Inferior parietal cortex (tissue), 1 donor: ENCODE results near the gene DAZAP1.
"Not testable (repeated sequence)": the region's sequence is repeated elsewhere in the genome, so short reads cannot be mapped to it uniquely, and the experiment has no call there.

Experiments
- DNase-seq: peaks from one replicate; pipeline ENCODE4 v3.0.0-alpha.2; 2016; ENCODE audit errors: extremely low spot score

Gene DAZAP1

DNA sequence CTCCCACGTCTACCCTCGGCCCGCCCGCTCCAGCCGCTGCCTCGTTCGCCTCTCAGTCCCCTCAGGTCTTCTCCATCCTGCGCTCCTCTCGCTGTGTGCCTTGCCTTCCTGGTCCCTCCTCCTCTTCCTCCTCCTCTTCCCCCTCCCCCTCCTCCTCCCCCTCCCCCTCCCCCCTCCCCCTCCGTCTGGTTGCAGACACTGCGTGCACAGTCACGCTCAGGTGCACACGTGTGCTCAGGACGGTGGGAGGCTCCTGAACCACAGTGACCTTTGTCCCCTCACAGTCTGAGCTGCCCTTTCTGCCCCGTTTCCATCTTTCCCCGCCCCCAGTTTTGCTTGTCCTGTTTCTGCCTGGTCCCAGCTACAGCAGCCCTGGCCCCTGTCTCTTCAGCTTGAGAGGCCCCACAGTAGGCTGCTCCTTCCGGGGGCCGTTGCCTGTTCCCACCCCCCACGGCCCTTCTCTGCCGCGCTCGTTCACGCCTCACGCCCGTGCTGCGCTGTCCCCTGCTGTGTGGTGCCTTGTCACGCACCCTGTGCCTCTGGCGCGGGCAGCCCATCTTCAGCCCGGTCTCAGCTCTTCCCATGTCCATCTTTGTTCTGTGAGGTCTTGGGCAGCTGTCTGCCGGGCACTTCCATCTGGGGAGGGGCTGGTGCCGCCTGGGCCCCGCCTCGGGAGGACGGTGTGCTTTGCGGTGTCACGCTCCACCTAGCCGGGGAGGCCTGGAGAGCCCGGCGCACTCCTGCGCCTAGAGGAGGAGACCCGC is 17.0 kb downstream of the DAZAP1 start:
- DNase-seq: no peak

- no peak for DNase-seq
Measured at GRCh38 chr19:1425102-1425837, 17.9 kb downstream of the DAZAP1 start.

GRCh38 chr19:1425902-1426301 is 18.5 kb downstream of the DAZAP1 start:
- DNase-seq: no peak

- DNase-seq: no peak
Measured at GRCh38 chr19:1426736-1427135, 19.4 kb downstream of the DAZAP1 start.

DNA sequence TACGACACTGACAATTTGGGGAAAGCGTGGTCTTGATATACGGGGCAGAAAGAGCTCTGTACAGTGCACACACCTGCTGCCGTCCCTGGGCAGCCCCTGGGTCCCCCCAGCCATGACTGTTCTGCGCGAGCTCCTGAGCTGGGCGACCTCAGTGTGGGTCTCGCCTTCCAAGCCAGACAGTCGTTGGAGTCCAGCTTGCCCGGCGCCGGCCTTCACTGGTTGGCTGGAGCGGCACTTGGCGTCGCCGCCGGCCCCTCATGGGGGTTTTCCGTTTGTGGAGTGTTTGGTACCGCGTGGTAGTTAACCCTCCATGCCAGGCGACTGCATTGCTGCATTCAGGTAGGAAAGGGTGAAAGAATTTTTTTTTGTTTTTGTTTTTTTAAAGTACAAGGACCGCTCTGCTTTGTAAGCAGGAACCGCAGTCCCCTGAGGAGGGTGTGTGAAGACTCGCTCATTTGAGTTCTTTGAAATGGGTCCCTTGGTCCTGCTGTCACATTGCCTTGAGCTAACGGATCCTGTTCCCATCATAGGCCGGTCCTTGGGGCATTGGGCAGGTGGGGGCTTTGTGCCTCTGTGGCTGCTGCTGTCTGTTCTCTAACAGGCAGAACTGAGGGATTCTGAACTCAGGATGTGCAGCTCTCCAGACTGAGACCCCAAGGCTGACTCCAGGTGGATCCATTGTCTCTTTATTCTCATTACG is 20.0 kb downstream of the DAZAP1 start:
- no peak for DNase-seq

GRCh38 chr19:1428738-1429391 is 21.5 kb downstream of the DAZAP1 start:
- no peak for DNase-seq

GRCh38 chr19:1429750-1430149 is 22.4 kb downstream of the DAZAP1 start:
- no peak for DNase-seq

- DNase-seq: no peak
Measured at GRCh38 chr19:1430246-1430645, 22.9 kb downstream of the DAZAP1 start.

DNA sequence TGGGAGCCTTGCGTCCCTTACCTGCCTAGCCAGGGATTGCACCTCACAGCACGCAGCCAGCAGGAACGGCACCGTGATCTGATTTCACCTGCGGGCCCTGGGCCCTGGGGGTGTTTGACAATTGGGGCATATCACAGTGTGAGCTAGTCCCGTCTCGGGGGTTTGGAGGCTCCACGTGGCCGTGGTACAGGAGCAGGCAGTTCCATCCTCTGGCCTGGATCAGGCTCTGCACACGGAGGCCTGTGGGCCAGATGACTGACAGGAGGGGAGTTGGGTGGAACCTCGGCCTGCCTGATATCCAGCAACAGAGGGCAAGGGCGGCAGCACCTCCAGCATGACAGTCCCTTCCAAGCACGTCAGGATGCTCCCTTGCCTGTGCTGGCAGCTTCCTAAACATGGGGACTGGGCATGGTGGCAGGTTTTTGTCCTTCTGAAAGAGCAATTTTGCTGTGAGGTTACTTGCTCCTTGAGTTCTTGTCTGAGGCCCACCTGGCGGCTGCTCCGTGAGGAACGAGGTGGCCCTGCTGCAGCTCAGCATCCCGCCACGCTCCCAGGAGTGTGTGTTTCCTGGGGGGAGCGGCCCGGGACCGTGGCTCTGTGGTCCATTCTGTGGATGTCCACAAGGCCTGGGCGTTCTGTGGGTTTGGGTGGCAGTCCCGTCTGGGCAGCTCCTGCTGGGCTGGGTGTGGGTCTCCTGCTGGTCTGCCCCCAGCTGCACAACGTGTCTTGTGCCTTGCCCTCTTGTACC is 24.5 kb downstream of the DAZAP1 start:
- DNase-seq: no peak

GRCh38 chr19:1432507-1432887 is 25.1 kb downstream of the DAZAP1 start:
- DNase-seq: no peak

DNA sequence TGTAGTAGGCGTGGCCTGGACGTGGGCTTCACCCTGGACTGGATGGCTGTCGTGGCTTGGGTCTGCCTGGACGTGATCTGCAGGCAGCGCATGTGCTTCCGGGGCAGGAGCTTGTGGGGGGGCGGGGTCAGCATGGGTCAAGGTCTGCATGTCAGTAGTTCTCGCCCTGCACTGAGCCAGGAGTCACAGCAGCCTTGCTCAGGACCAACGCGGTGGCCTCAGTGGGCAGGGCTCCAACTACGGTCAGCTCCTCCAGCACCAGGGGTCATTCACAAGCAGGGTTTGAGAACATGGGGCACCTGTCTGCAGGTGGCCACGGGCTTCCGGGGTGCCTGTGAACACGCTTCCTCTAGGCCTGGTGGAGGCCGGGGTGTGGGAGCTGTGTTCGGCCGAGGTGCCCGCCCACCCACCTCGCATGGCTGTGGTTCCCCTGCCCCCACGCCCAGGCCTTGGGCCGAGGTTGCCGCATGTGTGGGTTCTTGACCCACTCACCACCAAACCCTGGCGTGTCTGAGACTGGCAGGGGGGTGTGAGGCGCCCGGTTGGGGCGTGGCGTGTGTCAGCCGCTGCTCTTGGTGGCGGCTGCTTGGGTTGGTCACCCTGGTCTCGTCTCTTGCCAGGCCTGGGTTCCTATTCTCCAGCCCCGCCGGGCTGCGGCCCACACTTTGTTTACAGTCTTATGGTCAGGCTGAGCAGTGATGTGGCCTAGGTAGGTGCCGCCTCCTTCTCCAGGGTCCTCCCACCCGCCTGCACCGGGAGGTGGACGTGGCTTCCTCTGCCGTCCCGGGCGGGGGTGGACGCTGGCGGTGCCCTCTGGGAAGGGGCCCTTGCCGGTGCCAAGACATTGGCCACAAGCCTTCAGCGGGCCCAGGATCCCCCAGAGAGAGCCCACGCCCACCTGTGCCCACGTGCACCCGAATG is 26.0 kb downstream of the DAZAP1 start:
- DNase-seq: no peak

- no peak for DNase-seq
Measured at GRCh38 chr19:1434040-1434366, 26.6 kb downstream of the DAZAP1 start.

DNA sequence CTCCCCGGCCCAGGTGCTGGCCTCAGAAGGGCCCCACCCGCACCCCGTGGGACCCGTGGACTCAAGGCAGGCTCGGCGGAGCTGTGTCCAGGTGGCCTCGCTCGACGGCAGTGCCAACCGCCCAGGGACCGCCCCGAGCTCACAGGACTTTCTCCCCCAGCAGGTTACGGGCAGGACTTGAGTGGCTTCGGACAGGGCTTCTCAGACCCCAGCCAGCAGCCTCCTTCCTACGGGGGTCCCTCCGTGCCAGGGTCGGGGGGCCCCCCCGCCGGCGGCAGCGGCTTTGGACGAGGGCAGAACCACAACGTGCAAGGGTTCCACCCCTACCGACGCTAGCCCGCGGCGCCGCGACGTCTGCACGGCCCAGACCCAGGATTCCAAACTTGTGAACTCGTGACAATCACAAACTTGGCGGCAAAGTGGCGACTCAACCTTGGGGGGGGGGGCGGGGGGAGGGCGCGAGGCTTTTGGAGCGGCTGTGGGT is 27.2 kb downstream of the DAZAP1 start:
- no peak for DNase-seq

GRCh38 chr19:1435378-1435989 is 28.1 kb downstream of the DAZAP1 start:
- no peak for DNase-seq

DNA sequence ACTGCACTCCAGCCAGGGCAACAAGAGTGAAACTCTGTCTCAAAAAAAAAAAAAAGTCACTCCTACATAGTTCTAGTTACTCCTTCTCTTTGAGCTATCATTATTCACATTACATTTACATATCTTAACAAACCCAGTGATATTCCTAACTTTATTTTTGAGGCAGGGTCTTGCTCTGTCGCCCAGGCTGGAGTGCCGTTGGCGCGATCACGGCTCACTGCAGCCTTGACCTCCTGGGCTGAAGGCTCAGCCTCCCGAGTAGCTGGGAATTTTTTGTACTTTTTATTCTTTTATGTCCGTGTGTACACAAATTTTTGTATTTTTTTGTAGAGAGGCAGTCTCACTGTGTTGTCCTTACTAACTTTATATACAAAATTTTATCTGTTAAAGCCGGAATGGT is 30.2 kb downstream of the DAZAP1 start:
- DNase-seq: no peak

DNA sequence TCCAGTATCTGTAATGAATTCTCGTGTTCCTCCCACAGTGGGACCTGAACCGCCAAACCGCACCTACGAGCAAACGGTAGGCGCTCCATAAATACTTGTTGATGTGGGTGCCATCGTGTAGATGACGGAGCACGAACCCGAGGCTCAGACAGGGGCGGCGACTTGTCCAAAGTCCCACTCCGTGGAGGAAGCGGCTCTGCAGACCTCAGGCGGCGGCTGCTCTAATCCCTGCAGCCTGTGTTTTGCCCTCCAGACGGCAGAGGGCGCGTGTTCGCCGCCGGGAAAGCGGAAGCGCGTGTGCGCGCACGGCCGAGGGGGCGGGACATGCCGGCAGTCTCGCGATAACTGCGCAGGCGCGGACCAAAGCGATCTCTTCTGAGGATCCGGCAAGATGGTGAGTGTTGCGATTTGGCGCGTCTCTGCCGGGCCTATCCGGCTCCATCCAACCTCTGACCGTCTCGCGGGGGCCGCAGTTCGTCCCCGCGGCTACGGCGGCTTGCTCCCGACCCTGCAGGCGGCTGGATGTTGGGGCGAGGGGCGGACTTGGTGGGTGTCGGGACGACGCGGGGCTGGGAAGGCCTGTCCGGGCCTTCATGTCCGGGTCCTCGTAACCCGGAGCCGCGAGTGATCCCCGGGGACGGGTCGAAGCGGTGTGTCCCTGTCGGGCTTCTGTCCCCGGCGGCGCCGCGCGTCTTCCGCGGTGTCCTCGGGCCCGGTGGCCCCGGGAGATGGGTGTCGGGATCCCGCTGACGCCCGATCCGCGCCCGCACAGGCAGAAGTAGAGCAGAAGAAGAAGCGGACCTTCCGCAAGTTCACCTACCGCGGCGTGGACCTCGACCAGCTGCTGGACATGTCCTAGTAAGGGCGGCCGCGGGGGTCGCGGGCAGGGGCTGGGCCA is 30.9 kb downstream of the DAZAP1 start, which contains the start of gene RPS15:
Gene RPS15 (plus strand): TSS at position 362 of the 898 bp plus-strand sequence. CDS start 30 bp downstream, at position 392.
- DNase-seq: peak; percentile 94

DNA sequence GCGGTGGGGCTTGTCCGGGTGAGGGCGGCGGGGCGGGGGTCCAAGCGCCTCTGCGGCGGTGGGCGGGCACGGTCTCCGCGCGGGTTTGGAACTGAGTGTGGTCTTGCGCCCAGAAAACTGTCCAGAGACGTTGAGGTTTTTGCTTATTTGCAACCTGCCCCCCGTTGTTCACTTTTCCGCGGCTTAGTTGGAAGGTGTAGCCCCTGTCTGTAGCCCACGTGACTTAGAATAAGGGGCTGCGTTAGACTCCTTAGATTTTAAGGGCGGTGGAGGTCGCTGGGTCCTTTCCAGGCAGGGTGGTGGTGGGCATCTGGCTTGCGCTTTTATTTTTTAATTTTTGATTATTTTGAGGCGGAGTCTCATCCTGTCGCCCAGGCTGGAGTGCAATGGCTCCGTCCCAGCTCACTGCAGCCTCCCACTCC is 31.6 kb downstream of the DAZAP1 start:
- DNase-seq: no peak

DNA sequence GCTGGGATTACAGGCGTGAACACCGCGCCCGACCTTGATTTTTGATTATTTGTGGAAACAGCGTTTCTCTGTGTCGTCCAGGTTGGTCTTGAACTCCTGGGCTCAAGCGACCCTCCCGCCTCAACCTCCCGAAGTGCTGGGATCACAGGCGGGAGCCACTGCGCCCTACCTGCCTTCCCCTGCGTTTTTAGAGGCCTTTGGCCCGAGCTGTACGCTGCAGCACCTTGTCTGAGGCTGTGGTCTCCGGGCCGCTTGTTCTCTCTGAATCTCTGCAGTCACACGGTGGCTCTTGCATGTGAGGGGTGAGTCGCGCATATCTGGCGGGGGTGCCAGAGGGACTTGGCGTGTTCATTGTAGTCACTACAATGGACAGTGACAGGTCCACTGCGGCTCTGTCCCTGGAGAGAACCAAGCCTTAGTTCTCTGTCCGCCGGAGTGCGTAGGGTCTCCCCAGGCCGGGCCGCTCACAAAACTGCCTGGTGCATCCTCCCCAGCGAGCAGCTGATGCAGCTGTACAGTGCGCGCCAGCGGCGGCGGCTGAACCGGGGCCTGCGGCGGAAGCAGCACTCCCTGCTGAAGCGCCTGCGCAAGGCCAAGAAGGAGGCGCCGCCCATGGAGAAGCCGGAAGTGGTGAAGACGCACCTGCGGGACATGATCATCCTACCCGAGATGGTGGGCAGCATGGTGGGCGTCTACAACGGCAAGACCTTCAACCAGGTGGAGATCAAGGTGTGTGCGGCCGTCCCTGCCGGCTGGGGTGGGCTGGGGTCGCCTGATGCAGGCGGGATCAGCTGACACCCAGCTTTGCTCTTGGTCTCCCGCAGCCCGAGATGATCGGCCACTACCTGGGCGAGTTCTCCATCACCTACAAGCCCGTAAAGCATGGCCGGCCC is 32.4 kb downstream of the DAZAP1 start:
- DNase-seq: not testable (repeated sequence)
